Mammary epithelial cell (primary cell): ENCODE measurements around the gene RAD9A.

Source experiments
- CTCF ChIP-seq, 2 donors: IDR thresholded peaks in 1 of 2; conservative IDR thresholded peaks in 1 of 2; 2 replicates each; pipeline ENCODE4 v1.5.1; 2011 to 2012; ENCODE audit warnings: inconsistent platforms in 2 of 2, low read length in 2 of 2, mild to moderate bottlenecking in 2 of 2, control low read depth in 1 of 2, low read depth in 1 of 2; ENCODE audit not compliant: insufficient read depth in 1 of 2; ENCODE audit errors: extremely low read depth in 1 of 2
- EZH2 ChIP-seq: IDR thresholded peaks from 2 replicates; pipeline ENCODE4 v1.6.1; 2012; ENCODE audit warnings: low read length, inconsistent platforms, borderline replicate concordance

GRCh38 chr11:67367761-67368227, 24.0 kb upstream of the RAD9A start:
- no peak for TF ChIP-seq CTCF (conservative IDR thresholded peaks at IDR 0.05 in 1 of 2, IDR thresholded peaks at IDR 0.05 in 1 of 2; ENCODE audit: extremely low read depth in 1 of 2, insufficient read depth in 1 of 2, low read depth in 1 of 2, low read length in 2 of 2)
- TF ChIP-seq EZH2, result no peak
